ENCODE measurements around the gene FOXRED1. TPM values are rescaled to one million over a fixed set of nuclear protein-coding genes. Genes with fewer than 3 reads are reported as not detected.

Gene FOXRED1
- total RNA-seq, 1 experiment from 2014 or later = 67.5 TPM

DNA sequence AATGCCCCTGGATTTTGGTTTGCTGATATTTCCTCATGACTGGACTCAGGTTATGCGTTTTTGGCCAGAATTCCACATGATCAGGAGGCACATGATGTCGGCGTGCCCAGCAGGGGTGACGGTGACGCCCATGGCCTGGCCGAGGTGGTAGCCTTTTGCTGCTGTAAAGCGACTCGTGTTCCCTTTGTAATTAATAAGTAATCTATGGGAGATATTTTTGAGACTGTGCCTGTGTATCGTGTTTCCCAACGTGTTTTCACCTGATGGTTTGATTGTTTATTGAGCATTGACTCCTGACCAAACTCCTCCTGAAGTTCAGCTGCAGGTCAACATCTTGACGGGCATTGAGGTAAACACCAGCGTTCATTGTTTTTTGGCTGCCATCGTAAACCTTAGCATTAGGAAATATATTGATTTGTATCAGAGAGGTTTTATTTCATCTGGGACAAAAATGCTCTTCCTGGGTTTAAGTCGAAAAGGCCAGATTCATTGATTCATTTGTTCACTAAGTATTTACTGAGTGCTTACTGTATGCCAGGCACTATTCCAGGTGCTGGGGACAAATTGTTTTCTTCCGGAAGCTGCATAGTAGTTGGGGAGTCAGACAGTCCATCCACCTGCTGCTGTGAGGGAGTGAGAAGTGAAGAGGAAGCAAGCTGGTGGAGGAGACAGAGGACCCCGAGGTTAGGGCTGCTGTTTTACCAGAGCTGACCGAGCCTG, 58.5 kb downstream of the FOXRED1 start:
- Histone ChIP-seq H3K9ac (ENCODE audit: extremely low read depth, insufficient read length, low read length) (no peak overlapping the region), H3K23me2 (ENCODE audit: insufficient read length, low read depth, low read length, poor library complexity, severe bottlenecking) (no peaks in the 10 kb centered on the region), H2BK120ac (ENCODE audit: low read depth, low read length, poor library complexity, severe bottlenecking) (no peak overlapping the region), H2BK15ac (ENCODE audit: low read depth, low read length) (no peak overlapping the region), H3K4me2 (ENCODE audit: insufficient read depth, insufficient read length, low read length) (no peak overlapping the region), H2BK20ac (ENCODE audit: low read depth, low read length, poor library complexity, severe bottlenecking) (no peak overlapping the region), H4K91ac (ENCODE audit: insufficient read length, low read depth, low read length) (no peak overlapping the region), H3K14ac (ENCODE audit: insufficient read depth, low read length) (no peak overlapping the region), H2AFZ (ENCODE audit: low read length) (no peak overlapping the region), H4K8ac (replicated peaks; ENCODE audit: insufficient read length, low read depth, low read length) (no peak overlapping the region), H3K79me2 (ENCODE audit: insufficient read depth, low read length) (no peaks in the 10 kb centered on the region), H3K18ac (ENCODE audit: insufficient read length, low read depth, low read length) (no peak overlapping the region), H2AK5ac (ENCODE audit: insufficient read length, low read length) (no peak overlapping the region), H3K4me1 (ENCODE audit: insufficient read depth, low read length) (no peaks in the 10 kb centered on the region; the same call in 1 of the 2 replicates), H3T11ph (ENCODE audit: low read length) (no peak overlapping the region), H3K9me3 (ENCODE audit: control insufficient read depth, low read depth, low read length) (no peaks in the 10 kb centered on the region), H4K5ac (ENCODE audit: insufficient read length, low read depth, low read length) (no peak overlapping the region), H2BK5ac (ENCODE audit: insufficient read length, low read length) (no peak overlapping the region), H3K27ac (ENCODE audit: insufficient read length, low read depth, low read length) (no peak overlapping the region), H3K27me3 (ENCODE audit: insufficient read depth, low read length) (no peaks in the 10 kb centered on the region), H3K56ac (ENCODE audit: insufficient read length, low read depth, low read length) (no peak overlapping the region), H3K4ac (ENCODE audit: low read depth, low read length) (no peak overlapping the region), H3K79me1 (ENCODE audit: insufficient read depth, low read depth, low read length, poor library complexity, severe bottlenecking) (no peaks in the 10 kb centered on the region), H3K23ac (ENCODE audit: insufficient read length, low read depth, low read length) (no peak overlapping the region), H4K20me1 (ENCODE audit: control insufficient read depth, insufficient read depth, insufficient read length) (no peaks in the 10 kb centered on the region), H2BK12ac (ENCODE audit: insufficient read length, low read depth, low read length) (no peak overlapping the region)
- Mint-ChIP-seq H3K36me3 (ENCODE audit: insufficient read depth in 1 of 3, low read depth in 3 of 3) (peaks cover 4 to 15% (median 8%) of the 10 kb centered on the region in 3 experiments; a peak in 6 of 7 replicates), H3K9me3 (no peaks in the 10 kb centered on the region), H3K4me1 (peaks cover 0 to 4% of the 10 kb centered on the region in 2 experiments; a peak in 1 of 4 replicates), H3K27ac (peak overlapping the region; percentile 18 to 88 (median 21); a peak in 5 of 7 replicates), H3K4me3 (no peak overlapping the region; a peak in 1 of 5 replicates), H3K27me3 (ENCODE audit: low read depth) (no peaks in the 10 kb centered on the region)
- DNase-seq = no peak
- TF ChIP-seq, protein P1, sequence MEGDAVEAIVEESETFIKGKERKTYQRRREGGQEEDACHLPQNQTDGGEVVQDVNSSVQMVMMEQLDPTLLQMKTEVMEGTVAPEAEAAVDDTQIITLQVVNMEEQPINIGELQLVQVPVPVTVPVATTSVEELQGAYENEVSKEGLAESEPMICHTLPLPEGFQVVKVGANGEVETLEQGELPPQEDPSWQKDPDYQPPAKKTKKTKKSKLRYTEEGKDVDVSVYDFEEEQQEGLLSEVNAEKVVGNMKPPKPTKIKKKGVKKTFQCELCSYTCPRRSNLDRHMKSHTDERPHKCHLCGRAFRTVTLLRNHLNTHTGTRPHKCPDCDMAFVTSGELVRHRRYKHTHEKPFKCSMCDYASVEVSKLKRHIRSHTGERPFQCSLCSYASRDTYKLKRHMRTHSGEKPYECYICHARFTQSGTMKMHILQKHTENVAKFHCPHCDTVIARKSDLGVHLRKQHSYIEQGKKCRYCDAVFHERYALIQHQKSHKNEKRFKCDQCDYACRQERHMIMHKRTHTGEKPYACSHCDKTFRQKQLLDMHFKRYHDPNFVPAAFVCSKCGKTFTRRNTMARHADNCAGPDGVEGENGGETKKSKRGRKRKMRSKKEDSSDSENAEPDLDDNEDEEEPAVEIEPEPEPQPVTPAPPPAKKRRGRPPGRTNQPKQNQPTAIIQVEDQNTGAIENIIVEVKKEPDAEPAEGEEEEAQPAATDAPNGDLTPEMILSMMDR (conservative IDR thresholded peaks at IDR 0.05) = no peak
- WGBS (ENCODE audit: extremely low coverage, insufficient read length, low lambda C conversion rate) = no CpG with 5 or more reads among the region's 17 CpGs

Other genes with a start within 250 kb of the FOXRED1 start
- gene CDON, start 206.3 kb upstream of the FOXRED1 start, total RNA-seq (2021) = 16.0 and 17.2 TPM in 2 replicates
- 42.9 and 43.1 TPM in 2 replicates for gene RPUSD4, start 57.5 kb upstream of the FOXRED1 start, total RNA-seq (2021)
- 40.0 and 40.4 TPM in 2 replicates for gene FAM118B, start 57.4 kb upstream of the FOXRED1 start, total RNA-seq (2021)
- 63.7 and 64.3 TPM in 2 replicates for gene SRPRA, start 259 bp upstream of the FOXRED1 start, total RNA-seq (2021)
- gene TIRAP, start 13.9 kb downstream of the FOXRED1 start, total RNA-seq (2021) = 7.0 and 7.3 TPM in 2 replicates
- 24.4 and 27.7 TPM in 2 replicates for gene DCPS, start 34.9 kb downstream of the FOXRED1 start, total RNA-seq (2021)
- 12.2 and 13.6 TPM in 2 replicates for gene ST3GAL4, start 86.5 kb downstream of the FOXRED1 start, total RNA-seq (2021)